Colonic mucosa (tissue), 4 donors: ENCODE measurements around the gene SPEM2. TPM values are rescaled to one million over a fixed set of nuclear protein-coding genes. Genes with fewer than 3 reads are reported as not detected.

Experiments used
- DNase-seq: peaks from one replicate; pipeline ENCODE4 v3.0.0-alpha.2; 2020
- H3K27ac ChIP-seq: fragments of 200-600 bp; one replicate; pipeline ENCODE4 v1.8.0; 2021
- H3K27me3 ChIP-seq: fragments of 200-600 bp; one replicate; pipeline ENCODE4 v1.8.0; 2021
- H3K36me3 ChIP-seq: fragments of 200-600 bp; one replicate; pipeline ENCODE4 v1.8.0; 2021
- H3K4me1 ChIP-seq: fragments of 200-600 bp; one replicate; pipeline ENCODE4 v1.8.0; 2021; ENCODE audit warnings: mild to moderate bottlenecking
- H3K4me3 ChIP-seq: fragments of 200-600 bp; one replicate; pipeline ENCODE4 v1.8.0; 2021
- H3K9ac ChIP-seq, 2 donors: one replicate each; pipeline ENCODE4 v1.7.0; 2013; ENCODE audit warnings: control low read depth in 2 of 2, low read depth in 2 of 2, low read length in 2 of 2
- H3K9me3 ChIP-seq: fragments of 200-600 bp; one replicate; pipeline ENCODE4 v1.8.0; 2021
- intact Hi-C: fragments of 100-400 bp; cut with DNase I; formaldehyde crosslinking; loops from one replicate; pipeline ENCODE4 v1.14.1; 2022
- total RNA-seq, 2 donors: library from RNA; stranded (reverse); fragmentation: NEBNext Ultra II Directional in 1 of 2; extraction: Animal tissue kit (Norgen Biotek cat#: 25700) in 1 of 2; gene quantifications; one replicate each; pipeline ENCODE4 v1.2.1, GENCODE V29; 2021
- TF ChIP-seq, protein P1 (sequence below): fragments of 200-600 bp; IDR thresholded peaks from one replicate; pipeline ENCODE4 v1.8.0; 2022; ENCODE audit warnings: antibody characterized with exemption, mild to moderate bottlenecking
- donor health status: healthy.
- donor health status: DM: no; HTN: no; CAD: no.
- donor health status: DM: no; HTN: no; CAD: no.

SPEM2 gene
- total RNA-seq, 2 donors from 2014 or later: not detected

DNA sequence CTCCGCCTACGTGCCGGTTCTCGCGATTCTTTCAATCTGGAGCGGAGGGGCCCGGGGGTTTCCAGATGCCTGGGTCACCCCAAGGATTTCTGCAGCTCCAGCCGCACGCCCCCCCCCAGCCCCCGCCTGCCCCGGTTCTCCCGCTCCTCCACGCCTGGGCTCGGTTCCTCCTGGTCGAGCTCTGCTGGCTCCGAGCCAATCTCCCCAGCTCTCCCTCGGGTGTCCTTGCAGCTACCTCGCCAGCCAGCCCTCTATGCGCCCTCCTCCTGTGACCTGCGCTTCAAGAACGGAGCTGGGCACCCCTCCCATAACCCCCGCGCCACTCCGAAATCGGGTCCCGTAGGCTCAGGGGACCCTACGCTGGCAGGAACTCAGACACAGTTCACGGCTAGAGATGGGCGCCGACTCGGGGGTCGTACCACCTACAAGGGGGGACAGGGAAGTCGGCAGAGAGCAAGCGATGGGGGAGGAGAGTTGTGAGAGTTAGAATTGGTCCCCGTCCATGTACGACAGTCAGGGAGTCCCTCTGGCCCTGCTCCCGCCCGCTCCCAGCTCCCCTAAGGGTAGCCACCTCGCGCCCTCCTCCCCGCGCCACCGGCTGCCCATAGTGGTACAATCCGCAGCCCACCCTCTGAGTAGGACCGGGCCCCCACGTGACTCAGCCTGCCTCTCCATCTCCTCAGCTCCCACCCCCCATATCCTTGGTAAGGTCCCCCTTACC is 14.9 kb downstream of the SPEM2 start:
- H3K4me1 ChIP-seq: peaks cover 18% of the 10 kb centered on the region

DNA sequence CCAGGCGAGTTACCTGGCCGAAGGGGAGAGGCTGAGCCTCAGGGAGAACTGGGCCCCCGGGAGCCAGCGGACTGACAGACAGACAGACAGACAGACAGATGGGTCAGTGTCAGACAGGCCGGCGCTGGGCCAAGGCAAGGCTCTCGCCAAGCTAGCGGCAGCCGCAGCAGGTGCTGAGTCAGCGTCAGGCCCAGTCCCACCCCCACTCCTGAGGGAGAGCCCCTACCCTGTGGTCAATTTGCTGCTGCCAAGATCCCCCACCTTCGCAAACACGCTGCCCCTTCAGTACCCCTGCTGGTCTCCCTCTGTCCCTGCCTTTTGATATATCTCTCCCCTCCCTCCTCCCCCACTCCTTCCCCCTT is 15.4 kb downstream of the SPEM2 start:
- Histone ChIP-seq H3K9ac (no peak overlapping the region), H3K4me1 (peaks cover 18% of the 10 kb centered on the region), H3K36me3 (no peaks in the 10 kb centered on the region), H3K4me3 (no peak overlapping the region), H3K27ac (no peak overlapping the region), H3K9me3 (no peaks in the 10 kb centered on the region), H3K27me3 (peaks cover 38% of the 10 kb centered on the region)
- intact Hi-C loops: no loop called here
- TF ChIP-seq, protein P1, sequence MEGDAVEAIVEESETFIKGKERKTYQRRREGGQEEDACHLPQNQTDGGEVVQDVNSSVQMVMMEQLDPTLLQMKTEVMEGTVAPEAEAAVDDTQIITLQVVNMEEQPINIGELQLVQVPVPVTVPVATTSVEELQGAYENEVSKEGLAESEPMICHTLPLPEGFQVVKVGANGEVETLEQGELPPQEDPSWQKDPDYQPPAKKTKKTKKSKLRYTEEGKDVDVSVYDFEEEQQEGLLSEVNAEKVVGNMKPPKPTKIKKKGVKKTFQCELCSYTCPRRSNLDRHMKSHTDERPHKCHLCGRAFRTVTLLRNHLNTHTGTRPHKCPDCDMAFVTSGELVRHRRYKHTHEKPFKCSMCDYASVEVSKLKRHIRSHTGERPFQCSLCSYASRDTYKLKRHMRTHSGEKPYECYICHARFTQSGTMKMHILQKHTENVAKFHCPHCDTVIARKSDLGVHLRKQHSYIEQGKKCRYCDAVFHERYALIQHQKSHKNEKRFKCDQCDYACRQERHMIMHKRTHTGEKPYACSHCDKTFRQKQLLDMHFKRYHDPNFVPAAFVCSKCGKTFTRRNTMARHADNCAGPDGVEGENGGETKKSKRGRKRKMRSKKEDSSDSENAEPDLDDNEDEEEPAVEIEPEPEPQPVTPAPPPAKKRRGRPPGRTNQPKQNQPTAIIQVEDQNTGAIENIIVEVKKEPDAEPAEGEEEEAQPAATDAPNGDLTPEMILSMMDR: no peak
- DNase-seq: no peak

More for the DNA sequence above, 14.9 kb downstream of the SPEM2 start:
- Histone ChIP-seq H3K4me3 (peak overlapping the region; percentile 27), H3K9ac (peak overlapping the region in 1 of 2 donors; percentile 55), H3K36me3 (no peaks in the 10 kb centered on the region), H3K9me3 (no peaks in the 10 kb centered on the region), H3K27me3 (peaks cover 38% of the 10 kb centered on the region), H3K27ac (no peak overlapping the region)
- DNase-seq: peak; percentile 36
- TF ChIP-seq, protein P1: no peak
- intact Hi-C loops: no loop called here

DNA sequence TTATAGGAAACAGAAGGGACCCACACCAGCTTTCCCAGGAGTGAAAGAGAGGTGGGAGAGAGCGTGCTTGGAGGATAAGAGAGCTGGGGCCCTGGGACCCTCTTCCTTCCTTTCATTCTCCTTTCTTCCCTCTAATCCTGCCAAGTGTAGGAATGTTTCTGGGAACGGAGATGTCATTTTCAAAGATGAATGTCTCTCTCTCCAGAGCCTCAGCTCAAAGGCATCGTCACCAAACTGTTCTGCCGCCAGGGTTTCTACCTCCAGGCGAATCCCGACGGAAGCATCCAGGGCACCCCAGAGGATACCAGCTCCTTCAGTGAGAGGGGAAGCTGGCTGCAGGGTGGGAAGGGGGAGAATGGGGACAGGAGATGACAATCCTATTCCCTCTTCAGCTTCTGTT is 15.8 kb downstream of the SPEM2 start:
- no peak overlapping the region for H3K4me3 ChIP-seq
- intact Hi-C loops: no loop called here
- no peak for DNase-seq
- H3K4me1 ChIP-seq: peaks cover 18% of the 10 kb centered on the region
- H3K9ac ChIP-seq: no peak overlapping the region
- H3K27ac ChIP-seq: no peak overlapping the region
- peaks cover 38% of the 10 kb centered on the region for H3K27me3 ChIP-seq
- TF ChIP-seq, protein P1: no peak
- no peaks in the 10 kb centered on the region for H3K36me3 ChIP-seq
- H3K9me3 ChIP-seq: no peaks in the 10 kb centered on the region

DNA sequence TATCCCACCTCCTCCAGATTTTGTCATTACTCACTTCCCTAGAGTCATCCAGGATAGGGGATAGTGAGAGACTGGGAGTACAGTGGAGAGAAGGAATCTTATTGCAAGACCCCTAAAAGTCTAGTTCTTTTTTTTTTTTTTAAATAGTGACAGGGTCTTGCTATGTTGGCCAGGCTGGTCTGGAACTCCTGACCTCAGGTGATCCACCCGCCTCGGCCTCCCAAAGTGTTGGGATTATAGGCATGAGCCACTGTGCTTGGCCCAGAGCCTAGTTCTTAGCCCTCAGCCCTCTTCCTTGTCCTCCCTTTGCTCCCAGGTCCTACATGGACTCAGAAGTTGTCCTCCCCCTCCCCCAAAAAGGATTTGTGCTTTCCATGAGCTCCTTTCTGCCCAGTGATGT is 16.7 kb downstream of the SPEM2 start:
- Histone ChIP-seq H3K27ac (no peak overlapping the region), H3K36me3 (no peaks in the 10 kb centered on the region), H3K4me3 (no peak overlapping the region), H3K4me1 (peaks cover 16% of the 10 kb centered on the region), H3K27me3 (peaks cover 38% of the 10 kb centered on the region), H3K9me3 (no peaks in the 10 kb centered on the region), H3K9ac (no peak overlapping the region)
- no peak for DNase-seq
- intact Hi-C loops: no loop called here
- TF ChIP-seq, protein P1: no peak

DNA sequence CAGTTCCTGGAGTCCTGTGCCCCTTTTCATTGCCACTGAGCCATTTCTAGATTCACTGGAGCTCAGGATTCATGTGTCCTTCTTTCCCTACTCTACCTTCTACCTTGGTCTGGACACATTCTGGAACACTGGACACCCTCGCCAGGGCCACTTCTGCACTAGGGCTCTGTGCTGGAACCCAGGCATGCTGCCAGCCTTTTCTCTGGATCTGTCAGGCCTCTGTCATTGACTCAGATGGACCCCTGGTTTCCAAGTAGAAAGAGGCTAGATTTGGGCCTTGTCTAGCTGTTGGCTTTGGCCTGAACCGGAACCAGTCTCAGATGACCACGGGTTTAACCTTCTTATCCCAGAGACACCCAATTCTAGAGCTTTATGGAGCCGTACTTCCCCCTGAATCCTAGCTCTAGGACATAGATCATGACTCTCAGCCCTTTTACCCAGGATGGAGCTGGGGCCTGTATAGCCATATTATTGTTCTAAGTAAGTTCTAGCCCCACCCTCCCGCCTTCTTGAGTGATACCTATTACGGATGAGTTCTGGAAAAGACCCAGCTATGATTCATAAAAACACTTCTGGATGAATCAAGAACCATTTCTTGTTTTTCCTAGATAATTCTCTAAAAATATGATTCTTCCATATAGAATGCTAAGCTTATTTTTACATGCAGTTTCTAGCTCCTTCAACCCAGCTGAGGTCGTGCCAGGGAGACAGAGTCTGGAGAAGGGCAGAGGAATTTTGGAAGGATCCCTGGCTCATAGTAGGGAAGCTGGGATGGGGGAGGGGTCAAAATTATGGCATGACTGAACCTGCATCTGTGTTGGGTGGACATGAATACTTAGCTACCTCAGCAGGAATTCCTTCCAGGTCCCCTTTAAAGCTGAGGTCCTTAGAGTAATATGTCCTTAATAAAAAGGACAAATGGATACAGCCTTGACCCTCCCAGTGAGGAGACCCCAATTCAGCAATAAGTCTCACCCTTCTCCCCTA is 18.4 kb downstream of the SPEM2 start:
- Histone ChIP-seq H3K9ac (no peak overlapping the region), H3K36me3 (no peaks in the 10 kb centered on the region), H3K4me1 (peaks cover 9% of the 10 kb centered on the region), H3K27me3 (peaks cover 28% of the 10 kb centered on the region), H3K4me3 (no peak overlapping the region), H3K9me3 (no peaks in the 10 kb centered on the region), H3K27ac (no peak overlapping the region)
- TF ChIP-seq, protein P1: no peak
- intact Hi-C loops: no loop called here
- DNase-seq: no peak
